GM19397 (cell line): ENCODE data around the gene RPL19.

Experiments used
- ATAC-seq: cut with Tn5 transposase; IDR thresholded peaks from one replicate; pipeline ENCODE4 v1.9.1; 2021; ENCODE audit warnings: mild to moderate bottlenecking, moderate library complexity; ENCODE audit not compliant: unreplicated experiment

RPL19 gene

GRCh38 chr17:39222866-39223834, 23.1 kb downstream of the RPL19 start:
- ATAC-seq: no peak

GRCh38 chr17:39223907-39224777, 24.1 kb downstream of the RPL19 start:
- no peak for ATAC-seq

- ATAC-seq: no peak
Measured at GRCh38 chr17:39224778-39225307, 24.8 kb downstream of the RPL19 start.

- ATAC-seq: no peak
Measured at GRCh38 chr17:39225308-39225958, 25.4 kb downstream of the RPL19 start, which contains the start of gene STAC2. Gene STAC2 (minus strand): TSS chr17:39225945. CDS start chr17:39225502, 443 bp downstream.

- ATAC-seq: no peak
Measured at GRCh38 chr17:39225959-39226683, 26.0 kb downstream of the RPL19 start.

GRCh38 chr17:39227364-39227919, 27.4 kb downstream of the RPL19 start:
- no peak for ATAC-seq

GRCh38 chr17:39229274-39229913, 29.3 kb downstream of the RPL19 start:
- no peak for ATAC-seq

GRCh38 chr17:39230361-39230760, 30.3 kb downstream of the RPL19 start:
- no peak for ATAC-seq

GRCh38 chr17:39231091-39231561, 31.0 kb downstream of the RPL19 start:
- ATAC-seq: no peak

- ATAC-seq: no peak
Measured at GRCh38 chr17:39231591-39232551, 31.8 kb downstream of the RPL19 start.

- no peak for ATAC-seq
Measured at GRCh38 chr17:39235555-39236449, 35.7 kb downstream of the RPL19 start.

- ATAC-seq: no peak
Measured at GRCh38 chr17:39236450-39236927, 36.4 kb downstream of the RPL19 start.

- no peak for ATAC-seq
Measured at GRCh38 chr17:39236981-39237441, 36.9 kb downstream of the RPL19 start.

- no peak for ATAC-seq
Measured at GRCh38 chr17:39237586-39237985, 37.5 kb downstream of the RPL19 start.

GRCh38 chr17:39238311-39238972, 38.4 kb downstream of the RPL19 start:
- ATAC-seq: no peak

- ATAC-seq: no peak
Measured at GRCh38 chr17:39239640-39240314, 39.7 kb downstream of the RPL19 start.
